ENCODE measurements around the gene HLCS. TPM values are rescaled to one million over a fixed set of nuclear protein-coding genes. Genes with fewer than 3 reads are reported as not detected.
"Not testable (repeated sequence)": the region's sequence is repeated elsewhere in the genome, so short reads cannot be mapped to it uniquely, and the experiment has no call there.

The HLCS gene
- total RNA-seq, 1 experiment from 2014 or later: 8.5 TPM

GRCh38 chr21:36850372-36850771, 116.1 kb downstream of the HLCS start:
- no peak for DNase-seq (ENCODE audit: low spot score)

GRCh38 chr21:36849461-36850105, 116.9 kb downstream of the HLCS start:
- DNase-seq (ENCODE audit: low spot score): no peak

GRCh38 chr21:36848730-36849274, 117.7 kb downstream of the HLCS start:
- DNase-seq (ENCODE audit: low spot score): no peak

- DNase-seq (ENCODE audit: low spot score): peak; percentile 28
Observed at GRCh38 chr21:36847189-36847588, 119.3 kb downstream of the HLCS start.

GRCh38 chr21:36846631-36847030, 119.8 kb downstream of the HLCS start:
- no peak for DNase-seq (ENCODE audit: low spot score)

- DNase-seq (ENCODE audit: low spot score): no peak
Observed at GRCh38 chr21:36845790-36846189, 120.7 kb downstream of the HLCS start.

GRCh38 chr21:36845070-36845469, 121.4 kb downstream of the HLCS start:
- no peak for DNase-seq (ENCODE audit: low spot score)

- no peak for DNase-seq (ENCODE audit: low spot score)
Observed at GRCh38 chr21:36841866-36842265, 124.6 kb downstream of the HLCS start.

GRCh38 chr21:36839735-36840134, 126.7 kb downstream of the HLCS start:
- no peak for DNase-seq (ENCODE audit: low spot score)

GRCh38 chr21:36839123-36839522, 127.3 kb downstream of the HLCS start:
- DNase-seq (ENCODE audit: low spot score): no peak

- DNase-seq (ENCODE audit: low spot score): peak; percentile 1
Observed at GRCh38 chr21:36835383-36835795, 131.1 kb downstream of the HLCS start.

GRCh38 chr21:36834192-36834591, 132.3 kb downstream of the HLCS start:
- DNase-seq (ENCODE audit: low spot score): no peak

GRCh38 chr21:36830100-36830499, 136.4 kb downstream of the HLCS start:
- no peak for DNase-seq (ENCODE audit: low spot score)

GRCh38 chr21:36828891-36829515, 137.5 kb downstream of the HLCS start:
- DNase-seq (ENCODE audit: low spot score): peak; percentile 3

GRCh38 chr21:36828208-36828607, 138.3 kb downstream of the HLCS start:
- no peak for DNase-seq (ENCODE audit: low spot score)

GRCh38 chr21:36825658-36826057, 140.8 kb downstream of the HLCS start:
- no peak for DNase-seq (ENCODE audit: low spot score)

- no peak for DNase-seq (ENCODE audit: low spot score)
Observed at GRCh38 chr21:36821032-36821299, 145.5 kb downstream of the HLCS start.

- DNase-seq (ENCODE audit: low spot score): no peak
Observed at GRCh38 chr21:36820176-36821031, 146.1 kb downstream of the HLCS start.

- no peak for DNase-seq (ENCODE audit: low spot score)
Observed at GRCh38 chr21:36817732-36818450, 148.6 kb downstream of the HLCS start.

- DNase-seq (ENCODE audit: low spot score): no peak
Observed at GRCh38 chr21:36816561-36817130, 149.8 kb downstream of the HLCS start.

GRCh38 chr21:36816026-36816425, 150.4 kb downstream of the HLCS start:
- not testable (repeated sequence) for DNase-seq (ENCODE audit: low spot score)

Measured in HT-29 (cell line).